ENCODE measurements around the gene RBMS1.

DNA sequence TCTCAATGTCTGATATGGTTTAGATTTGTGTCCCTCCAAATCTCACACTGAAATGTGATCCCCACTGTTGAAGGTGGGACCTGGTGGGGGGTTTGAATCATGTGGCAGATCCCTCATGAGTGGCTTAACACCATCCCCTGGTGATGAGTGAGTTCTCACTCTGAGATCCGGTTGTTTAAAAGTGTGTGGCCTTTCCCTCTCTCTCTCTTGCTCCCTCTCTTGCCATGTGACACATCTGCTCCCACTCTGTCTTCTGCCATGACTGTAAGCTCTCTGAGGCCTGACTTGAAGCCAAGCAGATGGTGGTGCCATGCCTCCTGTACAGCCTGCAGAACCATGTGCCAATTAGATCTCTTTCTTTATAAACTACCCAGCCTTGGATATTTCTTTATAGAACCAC lies 108.8 kb downstream of the RBMS1 start:
- TF ChIP-seq, protein P1, sequence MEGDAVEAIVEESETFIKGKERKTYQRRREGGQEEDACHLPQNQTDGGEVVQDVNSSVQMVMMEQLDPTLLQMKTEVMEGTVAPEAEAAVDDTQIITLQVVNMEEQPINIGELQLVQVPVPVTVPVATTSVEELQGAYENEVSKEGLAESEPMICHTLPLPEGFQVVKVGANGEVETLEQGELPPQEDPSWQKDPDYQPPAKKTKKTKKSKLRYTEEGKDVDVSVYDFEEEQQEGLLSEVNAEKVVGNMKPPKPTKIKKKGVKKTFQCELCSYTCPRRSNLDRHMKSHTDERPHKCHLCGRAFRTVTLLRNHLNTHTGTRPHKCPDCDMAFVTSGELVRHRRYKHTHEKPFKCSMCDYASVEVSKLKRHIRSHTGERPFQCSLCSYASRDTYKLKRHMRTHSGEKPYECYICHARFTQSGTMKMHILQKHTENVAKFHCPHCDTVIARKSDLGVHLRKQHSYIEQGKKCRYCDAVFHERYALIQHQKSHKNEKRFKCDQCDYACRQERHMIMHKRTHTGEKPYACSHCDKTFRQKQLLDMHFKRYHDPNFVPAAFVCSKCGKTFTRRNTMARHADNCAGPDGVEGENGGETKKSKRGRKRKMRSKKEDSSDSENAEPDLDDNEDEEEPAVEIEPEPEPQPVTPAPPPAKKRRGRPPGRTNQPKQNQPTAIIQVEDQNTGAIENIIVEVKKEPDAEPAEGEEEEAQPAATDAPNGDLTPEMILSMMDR (IDR thresholded peaks at IDR 0.05): no peak
- TF ChIP-seq POLR2A (IDR thresholded peaks at IDR 0.05): no peak

All from lower leg skin (tissue), 3 donors.